Suprapubic skin (tissue), 4 donors: Measurements from ENCODE around the gene PEDS1.

Source experiments
- EP300 ChIP-seq: sonication (generic); formaldehyde crosslinking; IDR thresholded peaks from one replicate; pipeline ENCODE4 v1.6.1; 2017; ENCODE audit warnings: antibody characterized with exemption
- POLR2A ChIP-seq, 2 donors: fragments of 450-650 bp; IDR thresholded peaks; one replicate each; pipeline ENCODE4 v1.6.1; 2017; ENCODE audit warnings: antibody characterized with exemption in 2 of 2, mild to moderate bottlenecking in 2 of 2, moderate library complexity in 2 of 2
- POLR2AphosphoS5 ChIP-seq, 3 donors: sonication (generic); formaldehyde crosslinking; IDR thresholded peaks; one replicate each; pipeline ENCODE4 v1.6.1; 2017; ENCODE audit warnings: antibody characterized with exemption in 3 of 3
- TF ChIP-seq, protein P1 (sequence below), 2 donors: fragments of 200-600 bp in 1 of 2; fragments of 450-650 bp in 1 of 2; sonication (generic) in 1 of 2; IDR thresholded peaks; one replicate each; pipeline ENCODE4 v1.5.1; 2016 to 2019; ENCODE audit warnings: antibody characterized with exemption in 2 of 2, mild to moderate bottlenecking in 1 of 2, moderate library complexity in 1 of 2

DNA sequence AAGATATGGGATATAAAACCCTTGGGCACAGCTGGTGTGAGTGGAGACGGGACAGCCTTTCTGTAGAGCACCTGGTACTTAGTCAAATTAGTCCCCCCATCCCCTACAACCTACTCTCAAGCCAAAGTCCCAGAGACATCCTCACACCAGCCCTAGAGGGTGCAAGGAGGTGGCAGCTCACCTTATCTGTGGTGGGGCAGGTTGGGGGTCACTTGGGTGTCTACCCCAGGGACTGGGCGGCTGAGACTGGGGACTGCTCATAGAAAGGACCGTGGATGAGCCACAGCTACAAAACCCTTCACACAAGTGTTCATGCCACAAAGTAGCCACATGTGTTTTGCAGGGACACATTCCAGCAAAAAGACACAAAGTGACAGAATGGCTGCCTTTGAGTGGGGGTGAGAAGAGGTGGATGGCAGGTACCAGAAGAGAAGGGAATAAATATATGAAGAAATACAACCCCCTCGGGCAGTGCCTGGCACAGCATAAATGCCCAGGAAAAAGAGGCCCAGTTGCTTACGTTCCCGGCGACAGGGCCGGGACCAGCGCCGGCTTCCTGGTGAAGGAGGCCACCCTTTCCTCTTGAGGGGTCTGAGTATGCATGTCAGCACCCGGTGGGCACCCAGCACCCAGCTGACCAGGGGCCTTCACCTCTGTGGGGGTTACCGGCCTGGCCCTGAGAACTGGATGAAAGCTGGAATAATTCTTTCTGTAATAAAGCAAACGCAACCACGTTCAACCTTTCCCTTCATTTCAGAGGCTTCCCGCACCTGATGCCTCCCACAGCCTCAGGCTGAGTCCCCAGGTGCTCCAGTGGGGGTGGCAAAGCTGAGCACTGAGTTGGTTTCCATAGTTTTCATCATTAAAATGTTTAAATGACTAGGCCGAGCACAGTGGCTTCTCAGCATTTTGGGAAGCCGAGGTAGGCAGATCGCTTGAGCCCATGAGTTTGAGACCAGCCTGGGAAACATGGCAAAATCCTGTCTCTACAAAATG is 22.7 kb upstream of the PEDS1 start:
- TF ChIP-seq, protein P1, sequence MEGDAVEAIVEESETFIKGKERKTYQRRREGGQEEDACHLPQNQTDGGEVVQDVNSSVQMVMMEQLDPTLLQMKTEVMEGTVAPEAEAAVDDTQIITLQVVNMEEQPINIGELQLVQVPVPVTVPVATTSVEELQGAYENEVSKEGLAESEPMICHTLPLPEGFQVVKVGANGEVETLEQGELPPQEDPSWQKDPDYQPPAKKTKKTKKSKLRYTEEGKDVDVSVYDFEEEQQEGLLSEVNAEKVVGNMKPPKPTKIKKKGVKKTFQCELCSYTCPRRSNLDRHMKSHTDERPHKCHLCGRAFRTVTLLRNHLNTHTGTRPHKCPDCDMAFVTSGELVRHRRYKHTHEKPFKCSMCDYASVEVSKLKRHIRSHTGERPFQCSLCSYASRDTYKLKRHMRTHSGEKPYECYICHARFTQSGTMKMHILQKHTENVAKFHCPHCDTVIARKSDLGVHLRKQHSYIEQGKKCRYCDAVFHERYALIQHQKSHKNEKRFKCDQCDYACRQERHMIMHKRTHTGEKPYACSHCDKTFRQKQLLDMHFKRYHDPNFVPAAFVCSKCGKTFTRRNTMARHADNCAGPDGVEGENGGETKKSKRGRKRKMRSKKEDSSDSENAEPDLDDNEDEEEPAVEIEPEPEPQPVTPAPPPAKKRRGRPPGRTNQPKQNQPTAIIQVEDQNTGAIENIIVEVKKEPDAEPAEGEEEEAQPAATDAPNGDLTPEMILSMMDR (IDR thresholded peaks at IDR 0.05), result no peak
- TF ChIP-seq POLR2A (IDR thresholded peaks at IDR 0.05) (no peak), EP300 (no peak), POLR2AphosphoS5 (IDR thresholded peaks at IDR 0.05) (no peak)
